GM12873 (cell line): ENCODE results near the gene ZNF557.

Experiments used
- CTCF ChIP-seq: IDR thresholded peaks from 2 replicates; pipeline ENCODE4 v1.5.1; 2012; ENCODE audit warnings: low read depth, mild to moderate bottlenecking, moderate library complexity, low read length, control low read depth; ENCODE audit not compliant: insufficient read depth; ENCODE audit errors: missing control alignments

Gene ZNF557

GRCh38 chr19:7126132-7126531 lies 56.6 kb downstream of the ZNF557 start:
- TF ChIP-seq CTCF: no peak

DNA sequence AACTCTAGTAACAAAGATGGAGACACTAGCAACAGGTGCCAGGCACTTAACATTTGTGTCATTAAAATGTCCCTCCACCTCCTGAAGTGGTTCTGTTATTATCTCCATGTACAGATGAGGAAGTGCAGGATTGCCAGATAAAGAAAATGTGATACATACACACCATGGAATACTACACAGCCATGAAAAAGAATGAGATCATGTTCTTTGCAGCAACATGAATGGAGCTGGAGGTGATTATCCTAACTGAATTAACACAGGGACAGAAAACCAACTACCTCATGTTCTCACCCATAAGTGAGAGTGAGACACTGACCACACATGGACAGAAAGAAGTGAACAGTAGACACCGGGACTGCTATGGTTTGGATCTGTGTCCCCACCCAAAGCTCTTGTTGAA lies 60.5 kb downstream of the ZNF557 start:
- TF ChIP-seq CTCF: no peak

- TF ChIP-seq CTCF: no peak
These were observed 62.6 kb downstream of the ZNF557 start for GRCh38 chr19:7132054-7132453.

DNA sequence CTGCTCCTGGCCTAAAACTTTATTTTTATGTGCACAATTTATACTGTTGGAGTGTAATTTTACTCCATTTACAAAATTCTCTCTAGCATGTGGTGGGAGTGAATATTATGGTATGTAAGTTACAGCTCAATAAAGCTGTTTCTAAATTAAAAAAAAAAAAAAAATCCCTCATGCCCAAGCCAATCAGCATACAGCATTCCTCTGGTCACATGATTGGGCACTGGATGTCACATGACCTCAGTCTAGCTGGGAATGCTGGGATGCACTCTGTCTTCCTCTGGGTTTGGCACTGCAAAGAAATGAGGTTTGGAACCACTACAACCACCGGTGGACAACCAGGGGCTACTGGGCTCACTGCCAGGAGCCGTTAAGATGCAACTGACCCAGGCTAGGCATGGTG lies 67.6 kb downstream of the ZNF557 start:
- no peak for TF ChIP-seq CTCF
